Measurements from ENCODE around the gene BMP2K.

DNA sequence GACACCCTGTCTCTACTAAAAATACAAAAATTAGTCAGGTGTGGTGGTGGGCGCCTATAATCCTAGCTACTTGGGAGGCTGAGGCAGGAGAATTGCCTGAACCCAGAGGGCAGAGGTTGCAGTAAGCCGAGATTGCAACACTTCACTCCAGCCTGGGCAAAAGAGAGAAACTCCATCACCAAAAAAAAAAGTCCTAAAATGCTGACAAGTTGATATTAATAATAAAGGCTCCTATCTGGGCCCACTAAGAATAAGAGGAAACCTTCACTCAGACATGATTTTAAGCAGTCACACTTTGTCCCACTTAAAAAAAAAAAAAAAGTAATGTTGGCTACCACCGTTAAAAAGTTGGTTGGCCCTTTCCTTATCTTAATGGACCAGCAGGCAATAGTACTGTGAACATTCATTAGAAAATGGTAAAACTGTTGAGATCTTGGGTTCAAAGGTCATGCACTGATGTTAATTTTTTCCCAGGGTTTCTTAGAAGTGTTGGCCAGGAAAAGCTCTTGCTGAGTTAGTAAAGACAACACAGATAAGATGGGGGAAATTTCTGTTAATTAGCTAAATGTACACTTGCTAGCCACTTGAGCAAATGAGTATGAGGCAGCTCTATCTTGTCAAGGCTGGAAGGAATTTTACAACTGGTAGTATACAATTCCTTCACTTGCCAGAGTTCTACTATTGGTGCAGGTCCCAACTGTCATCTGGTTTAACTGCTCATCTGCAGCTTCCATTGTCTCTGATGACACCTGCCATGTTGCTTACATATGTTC is 43.6 kb upstream of the BMP2K start:
- TF ChIP-seq, protein P1, sequence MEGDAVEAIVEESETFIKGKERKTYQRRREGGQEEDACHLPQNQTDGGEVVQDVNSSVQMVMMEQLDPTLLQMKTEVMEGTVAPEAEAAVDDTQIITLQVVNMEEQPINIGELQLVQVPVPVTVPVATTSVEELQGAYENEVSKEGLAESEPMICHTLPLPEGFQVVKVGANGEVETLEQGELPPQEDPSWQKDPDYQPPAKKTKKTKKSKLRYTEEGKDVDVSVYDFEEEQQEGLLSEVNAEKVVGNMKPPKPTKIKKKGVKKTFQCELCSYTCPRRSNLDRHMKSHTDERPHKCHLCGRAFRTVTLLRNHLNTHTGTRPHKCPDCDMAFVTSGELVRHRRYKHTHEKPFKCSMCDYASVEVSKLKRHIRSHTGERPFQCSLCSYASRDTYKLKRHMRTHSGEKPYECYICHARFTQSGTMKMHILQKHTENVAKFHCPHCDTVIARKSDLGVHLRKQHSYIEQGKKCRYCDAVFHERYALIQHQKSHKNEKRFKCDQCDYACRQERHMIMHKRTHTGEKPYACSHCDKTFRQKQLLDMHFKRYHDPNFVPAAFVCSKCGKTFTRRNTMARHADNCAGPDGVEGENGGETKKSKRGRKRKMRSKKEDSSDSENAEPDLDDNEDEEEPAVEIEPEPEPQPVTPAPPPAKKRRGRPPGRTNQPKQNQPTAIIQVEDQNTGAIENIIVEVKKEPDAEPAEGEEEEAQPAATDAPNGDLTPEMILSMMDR (conservative IDR thresholded peaks at IDR 0.05; ENCODE audit: low read length): no peak
- TF ChIP-seq EZH2phosphoT487 (IDR thresholded peaks at IDR 0.05; ENCODE audit: borderline replicate concordance, low read depth, low read length): no peak
